SU-DHL-6 (cell line): Measurements from ENCODE around the gene ARL15.

Source experiments
- H2AFZ ChIP-seq: fragments of 200-600 bp; sonication (generic); 2 replicates; pipeline ENCODE4 v1.6.1; 2014; ENCODE audit warnings: low read depth, mild to moderate bottlenecking, moderate library complexity, mixed read lengths, antibody characterized with exemption, low read length; ENCODE audit not compliant: severe bottlenecking
- H3F3A ChIP-seq: fragments of 200-600 bp; shearing (Covaris generic); 2 replicates; pipeline ENCODE4 v1.6.0; 2016; ENCODE audit warnings: antibody characterized with exemption, mild to moderate bottlenecking; ENCODE audit not compliant: insufficient read depth
- H3K27ac ChIP-seq: fragments of 200-600 bp; sonication (generic); 2 replicates; pipeline ENCODE4 v1.5.1; 2016; ENCODE audit warnings: low read depth, mild to moderate bottlenecking, low read length, moderate library complexity, mixed read lengths
- H3K27me3 ChIP-seq: fragments of 200-600 bp; sonication (generic), shearing (Covaris generic); 2 replicates; pipeline ENCODE4 v1.6.0; 2014; ENCODE audit warnings: mild to moderate bottlenecking, low read length
- H3K36me3 ChIP-seq: fragments of 200-600 bp; sonication (generic); 2 replicates; pipeline ENCODE4 v1.6.1; 2014; ENCODE audit warnings: mild to moderate bottlenecking, low read length, mixed read lengths
- H3K4me2 ChIP-seq: fragments of 300-600, 200-600 bp; shearing (Covaris generic), sonication (generic); 2 replicates; pipeline ENCODE4 v1.6.0; 2014; ENCODE audit warnings: low read length, low read depth, mild to moderate bottlenecking; ENCODE audit not compliant: poor library complexity, severe bottlenecking
- H3K4me3 ChIP-seq: fragments of 200-600 bp; sonication (generic); 2 replicates; pipeline ENCODE4 v1.5.1; 2014; ENCODE audit warnings: antibody characterized with exemption, low read length, mild to moderate bottlenecking, mixed read lengths; ENCODE audit not compliant: insufficient read depth, poor library complexity, severe bottlenecking
- H3K79me2 ChIP-seq: fragments of 200-600 bp; sonication (generic); 2 replicates; pipeline ENCODE4 v1.6.1; 2014; ENCODE audit warnings: mild to moderate bottlenecking, low read length, moderate library complexity; ENCODE audit not compliant: insufficient read depth
- H3K9ac ChIP-seq: fragments of 200-600 bp; sonication (generic); 2 replicates; pipeline ENCODE4 v1.7.0; 2014; ENCODE audit warnings: mild to moderate bottlenecking, low read length
- H3K9me2 ChIP-seq: fragments of 200-600 bp; sonication (generic); replicated peaks from 2 replicates; pipeline ENCODE4 v1.6.1; 2014; ENCODE audit warnings: low read length; ENCODE audit not compliant: insufficient read depth
- H3K9me3 ChIP-seq: fragments of 200-600 bp; sonication (generic); 2 replicates; pipeline ENCODE4 v1.6.1; 2014; ENCODE audit warnings: low read length, mixed read lengths; ENCODE audit not compliant: insufficient read depth
- H4K20me1 ChIP-seq: fragments of 200-600 bp; sonication (generic); 2 replicates; pipeline ENCODE4 v1.6.1; 2014; ENCODE audit warnings: low read depth, mild to moderate bottlenecking, antibody characterized with exemption, low read length, moderate library complexity, mixed read lengths
- CTCF ChIP-seq: fragments of 200-600 bp; sonication (generic); IDR thresholded peaks from one replicate; pipeline ENCODE4 v1.5.1; 2017; ENCODE audit warnings: antibody characterized with exemption, mild to moderate bottlenecking, low read length, moderate library complexity; ENCODE audit not compliant: insufficient read depth, poor library complexity, severe bottlenecking
- EZH2phosphoT487 ChIP-seq: fragments of 200-600 bp; sonication (generic), shearing (Covaris generic); conservative IDR thresholded peaks from 2 replicates; pipeline ENCODE4 v1.6.1; 2018; ENCODE audit warnings: mild to moderate bottlenecking, antibody characterized with exemption, low read length, moderate library complexity, mixed read lengths

Gene ARL15

GRCh38 chr5:54234304-54234933, 76.0 kb downstream of the ARL15 start:
- no peaks in the 10 kb centered on the region for H3K79me2 ChIP-seq
- H3K4me2 ChIP-seq: peak overlapping the region; percentile 44
- H2AFZ ChIP-seq: no peak overlapping the region
- no peak overlapping the region for H3K27ac ChIP-seq
- no peaks in the 10 kb centered on the region for H3K9me2 ChIP-seq
- H3K4me3 ChIP-seq: no peak overlapping the region
- TF ChIP-seq EZH2phosphoT487 (no peak), CTCF (peak; percentile 80)
- H3K9ac ChIP-seq: no peak overlapping the region
- H4K20me1 ChIP-seq: peaks cover 4% of the 10 kb centered on the region; the same call in 1 of the 2 replicates
- no peaks in the 10 kb centered on the region for H3K27me3 ChIP-seq
- H3K36me3 ChIP-seq: no peaks in the 10 kb centered on the region
- H3F3A ChIP-seq: no peaks in the 10 kb centered on the region
- H3K9me3 ChIP-seq: no peaks in the 10 kb centered on the region

GRCh38 chr5:54230936-54231685, 79.3 kb downstream of the ARL15 start:
- no peak for TF ChIP-seq CTCF
- TF ChIP-seq EZH2phosphoT487: no peak
- no peak overlapping the region for H3K4me3 ChIP-seq
- no peaks in the 10 kb centered on the region for H3K9me3 ChIP-seq
- H3K9ac ChIP-seq: no peak overlapping the region
- H2AFZ ChIP-seq: no peak overlapping the region
- no peaks in the 10 kb centered on the region for H3K27me3 ChIP-seq
- H3K4me2 ChIP-seq: no peak overlapping the region
- no peak overlapping the region for H3K27ac ChIP-seq
- H3K79me2 ChIP-seq: no peaks in the 10 kb centered on the region
- H3K36me3 ChIP-seq: no peaks in the 10 kb centered on the region
- no peaks in the 10 kb centered on the region for H3F3A ChIP-seq
- no peaks in the 10 kb centered on the region for H3K9me2 ChIP-seq
- peaks cover 4% of the 10 kb centered on the region; the same call in 1 of the 2 replicates for H4K20me1 ChIP-seq

- Histone ChIP-seq H3K9me3 (no peaks in the 10 kb centered on the region), H3K27ac (no peak overlapping the region), H2AFZ (no peak overlapping the region), H3K27me3 (no peaks in the 10 kb centered on the region), H3K9ac (no peak overlapping the region), H3K9me2 (no peaks in the 10 kb centered on the region), H3K79me2 (no peaks in the 10 kb centered on the region), H3K4me3 (no peak overlapping the region), H3K36me3 (no peaks in the 10 kb centered on the region), H3K4me2 (no peak overlapping the region), H4K20me1 (no peaks in the 10 kb centered on the region; the same call in 1 of the 2 replicates), H3F3A (no peaks in the 10 kb centered on the region)
- peak; percentile 96 for TF ChIP-seq CTCF
- no peak for TF ChIP-seq EZH2phosphoT487
Observed at GRCh38 chr5:54229041-54229780, 81.2 kb downstream of the ARL15 start.
